Fibroblast of lung (primary cell): ENCODE data around the gene OR8J1. TPM values are rescaled to one million over a fixed set of nuclear protein-coding genes. Genes with fewer than 3 reads are reported as not detected.

ENCODE experiments used
- DNase-seq, 2 donors: peaks; one replicate each; pipeline versions ENCODE4 v3.0.0 to v3.0.0-alpha.2; 2010; ENCODE audit warnings: low read depth in 2 of 2
- H2AFZ ChIP-seq: 2 replicates; pipeline ENCODE4 v1.5.1; 2012; ENCODE audit warnings: low read length, control low read depth, inconsistent platforms
- H3K27ac ChIP-seq: 2 replicates; pipeline ENCODE4 v1.5.1; 2011; ENCODE audit warnings: low read length, control low read depth; ENCODE audit not compliant: insufficient read depth
- H3K27me3 ChIP-seq: 2 replicates; pipeline ENCODE4 v1.5.1; 2011; ENCODE audit warnings: mild to moderate bottlenecking, low read length; ENCODE audit not compliant: control insufficient read depth, insufficient read depth
- H3K36me3 ChIP-seq: 2 replicates; pipeline ENCODE4 v1.5.1; 2011; ENCODE audit warnings: low read length; ENCODE audit not compliant: control insufficient read depth, insufficient read depth
- H3K4me1 ChIP-seq: 2 replicates; pipeline ENCODE4 v1.5.1; 2011; ENCODE audit warnings: low read length; ENCODE audit not compliant: control insufficient read depth, insufficient read depth; ENCODE audit errors: extremely low read depth
- H3K4me2 ChIP-seq: 2 replicates; pipeline ENCODE4 v1.5.1; 2011; ENCODE audit warnings: low read length, control low read depth; ENCODE audit not compliant: insufficient read depth; ENCODE audit errors: extremely low read depth
- H3K4me3 ChIP-seq, 4 experiments: fragments of 200-600 bp in 1 of 4; sonication (generic) in 1 of 4; replicated peaks in 1 of 4; 2 replicates each; pipeline ENCODE4 v1.5.1; 2011 to 2016; ENCODE audit warnings: low read length in 4 of 4, low read depth in 3 of 4, mild to moderate bottlenecking in 3 of 4, control low read depth in 2 of 4, inconsistent platforms in 1 of 4, mixed read lengths in 1 of 4; ENCODE audit not compliant: insufficient read depth in 1 of 4; ENCODE audit errors: control extremely low read depth in 1 of 4
- H3K79me2 ChIP-seq: 2 replicates; pipeline ENCODE4 v1.5.1; 2012; ENCODE audit warnings: mild to moderate bottlenecking, low read length, inconsistent platforms; ENCODE audit not compliant: control insufficient read depth, insufficient read depth
- H3K9ac ChIP-seq: 2 replicates; pipeline ENCODE4 v1.5.1; 2011; ENCODE audit warnings: mild to moderate bottlenecking, low read length, control low read depth; ENCODE audit not compliant: insufficient read depth
- H3K9me3 ChIP-seq: 2 replicates; pipeline ENCODE4 v1.5.1; 2012; ENCODE audit warnings: low read depth, low read length; ENCODE audit not compliant: control insufficient read depth, insufficient read depth
- H4K20me1 ChIP-seq: 2 replicates; pipeline ENCODE4 v1.5.1; 2011; ENCODE audit warnings: low read length; ENCODE audit not compliant: control insufficient read depth, insufficient read depth; ENCODE audit errors: extremely low read depth
- CTCF ChIP-seq, 2 donors: IDR thresholded peaks in 1 of 2; conservative IDR thresholded peaks in 1 of 2; 1 replicate in 1 of 2; 2 replicates in 1 of 2; pipeline ENCODE4 v1.5.1; 2011 to 2012; ENCODE audit warnings: low read length in 2 of 2, control low read depth in 1 of 2, inconsistent platforms in 1 of 2, low read depth in 1 of 2, mild to moderate bottlenecking in 1 of 2
- EZH2 ChIP-seq: IDR thresholded peaks from 2 replicates; pipeline ENCODE4 v1.5.1; 2012; ENCODE audit warnings: low read length, control low read depth, mild to moderate bottlenecking; ENCODE audit errors: missing control alignments
- polyA plus RNA-seq, 2 donors: library from polyadenylated mRNA; depleted of rRNA in 1 of 2; stranded (reverse) in 1 of 2; unstranded in 1 of 2; fragments of >200 nt; gene quantifications; 2 replicates each; pipeline ENCODE4 v1.2.1, GENCODE V29; 2011 to 2012; ENCODE audit warnings: missing spikeins in 1 of 2
- total RNA-seq: library from RNA; depleted of rRNA; stranded (reverse); fragments of >200 nt; gene quantifications from 2 replicates; pipeline ENCODE4 v1.2.1, GENCODE V29; 2014

OR8J1 gene
- total and polyA plus RNA-seq, 2 donors (not counting 1 experiment from before 2014, with no cell fraction given): not detected

- H4K20me1 ChIP-seq: no peaks in the 10 kb centered on the region
- H3K27ac ChIP-seq: no peak overlapping the region
- H3K79me2 ChIP-seq: no peaks in the 10 kb centered on the region
- H3K4me2 ChIP-seq: no peak overlapping the region
- H3K27me3 ChIP-seq: no peaks in the 10 kb centered on the region
- H3K9me3 ChIP-seq: no peaks in the 10 kb centered on the region
- no peak overlapping the region for H3K9ac ChIP-seq
- H3K36me3 ChIP-seq: no peaks in the 10 kb centered on the region
- no peaks in the 10 kb centered on the region for H3K4me1 ChIP-seq
- H3K4me3 ChIP-seq: no peak overlapping the region
- DNase-seq: no peak
- TF ChIP-seq EZH2 (no peak), CTCF (conservative IDR thresholded peaks at IDR 0.05 in 1 of 2, IDR thresholded peaks at IDR 0.05 in 1 of 2; ENCODE audit: low read depth in 1 of 2, low read length in 2 of 2) (no peak)
- H2AFZ ChIP-seq: no peak overlapping the region
These were observed 56.7 kb downstream of the OR8J1 start for GRCh38 chr11:56410801-56411200.

Other genes with a start within 250 kb of the OR8J1 start
- not detected in 2 replicates for gene OR8H3, start 231.9 kb upstream of the OR8J1 start, total RNA-seq
- gene OR8H3, start 231.9 kb upstream of the OR8J1 start, polyA plus RNA-seq: not detected in 2 replicates
- not detected in 2 replicates for gene OR8J3, start 214.1 kb upstream of the OR8J1 start, total RNA-seq
- not detected in 2 replicates for gene OR8J3, start 214.1 kb upstream of the OR8J1 start, polyA plus RNA-seq
- not detected in 2 replicates for gene OR8K5, start 194.0 kb upstream of the OR8J1 start, total RNA-seq
- gene OR8K5, start 194.0 kb upstream of the OR8J1 start, polyA plus RNA-seq: not detected in 2 replicates
- not detected in 2 replicates for gene OR5J2, start 177.7 kb upstream of the OR8J1 start, total RNA-seq
- not detected in 2 replicates for gene OR5J2, start 177.7 kb upstream of the OR8J1 start, polyA plus RNA-seq
- gene OR5T2, start 120.0 kb upstream of the OR8J1 start, total RNA-seq: not detected in 2 replicates
- not detected in 2 replicates for gene OR5T2, start 120.0 kb upstream of the OR8J1 start, polyA plus RNA-seq
- not detected in 2 replicates for gene OR5T3, start 102.0 kb upstream of the OR8J1 start, total RNA-seq
- not detected in 2 replicates for gene OR5T3, start 102.0 kb upstream of the OR8J1 start, polyA plus RNA-seq
- not detected in 2 replicates for gene OR5T1, start 80.1 kb upstream of the OR8J1 start, total RNA-seq
- gene OR5T1, start 80.1 kb upstream of the OR8J1 start, polyA plus RNA-seq: not detected in 2 replicates
- gene OR8H1, start 62.0 kb upstream of the OR8J1 start, total RNA-seq: not detected in 2 replicates
- not detected in 2 replicates for gene OR8H1, start 62.0 kb upstream of the OR8J1 start, polyA plus RNA-seq
- gene OR8K3, start 39.1 kb upstream of the OR8J1 start, total RNA-seq: not detected in 2 replicates
- not detected in 2 replicates for gene OR8K3, start 39.1 kb upstream of the OR8J1 start, polyA plus RNA-seq
- gene OR8K1, start 8.3 kb upstream of the OR8J1 start, total RNA-seq: not detected in 2 replicates
- not detected in 2 replicates for gene OR8K1, start 8.3 kb upstream of the OR8J1 start, polyA plus RNA-seq
- gene OR8U1, start 21.3 kb downstream of the OR8J1 start, total RNA-seq: not detected in 2 replicates
- not detected in 2 replicates for gene OR8U1, start 21.3 kb downstream of the OR8J1 start, polyA plus RNA-seq
- gene OR5AL1, start 58.4 kb downstream of the OR8J1 start, total RNA-seq: not detected in 2 replicates
- gene OR5AL1, start 58.4 kb downstream of the OR8J1 start, polyA plus RNA-seq: not detected in 2 replicates
- gene OR5M3, start 119.1 kb downstream of the OR8J1 start, total RNA-seq: not detected in 2 replicates
- not detected in 2 replicates for gene OR5M3, start 119.1 kb downstream of the OR8J1 start, polyA plus RNA-seq
- gene OR5M8, start 137.1 kb downstream of the OR8J1 start, total RNA-seq: not detected in 2 replicates
- gene OR5M8, start 137.1 kb downstream of the OR8J1 start, polyA plus RNA-seq: not detected in 2 replicates
- not detected in 2 replicates for gene OR5M11, start 189.0 kb downstream of the OR8J1 start, total RNA-seq
- gene OR5M11, start 189.0 kb downstream of the OR8J1 start, polyA plus RNA-seq: not detected in 2 replicates
- gene OR5M10, start 223.4 kb downstream of the OR8J1 start, total RNA-seq: not detected in 2 replicates
- gene OR5M10, start 223.4 kb downstream of the OR8J1 start, polyA plus RNA-seq: not detected in 2 replicates